WERI-Rb-1 (cell line): ENCODE data around the gene PLXNA1.

Experiments used
- DNase-seq: peaks from one replicate; pipeline ENCODE4 v3.0.0-alpha.2; 2020
- H3K27ac ChIP-seq: fragments of 250-450 bp; sonication (Bioruptor Pico); 2 replicates; pipeline ENCODE4 v1.5.1; 2020; ENCODE audit warnings: mild to moderate bottlenecking, moderate library complexity
- H3K27me3 ChIP-seq: fragments of 250-450 bp; sonication (Bioruptor Pico); 2 replicates; pipeline ENCODE4 v1.5.1; 2021; ENCODE audit warnings: mild to moderate bottlenecking, low read depth, moderate library complexity; ENCODE audit not compliant: insufficient read depth, severe bottlenecking
- H3K36me3 ChIP-seq: fragments of 250-450 bp; sonication (Bioruptor Pico); 2 replicates; pipeline ENCODE4 v1.5.1; 2020; ENCODE audit warnings: mild to moderate bottlenecking, moderate library complexity
- H3K4me3 ChIP-seq: 2 replicates; pipeline ENCODE4 v1.5.1; 2011; ENCODE audit warnings: low read depth, mild to moderate bottlenecking, control low read depth, low read length
- H3K9me3 ChIP-seq: fragments of 250-450 bp; sonication (Bioruptor Pico); 2 replicates; pipeline ENCODE4 v1.5.1; 2021; ENCODE audit warnings: mild to moderate bottlenecking, moderate library complexity; ENCODE audit not compliant: severe bottlenecking
- TF ChIP-seq, protein P1 (sequence below): IDR thresholded peaks from 2 replicates; pipeline ENCODE4 v1.5.1; 2011; ENCODE audit warnings: low read depth, mild to moderate bottlenecking, control low read depth, inconsistent platforms, low read length

The PLXNA1 gene

DNA sequence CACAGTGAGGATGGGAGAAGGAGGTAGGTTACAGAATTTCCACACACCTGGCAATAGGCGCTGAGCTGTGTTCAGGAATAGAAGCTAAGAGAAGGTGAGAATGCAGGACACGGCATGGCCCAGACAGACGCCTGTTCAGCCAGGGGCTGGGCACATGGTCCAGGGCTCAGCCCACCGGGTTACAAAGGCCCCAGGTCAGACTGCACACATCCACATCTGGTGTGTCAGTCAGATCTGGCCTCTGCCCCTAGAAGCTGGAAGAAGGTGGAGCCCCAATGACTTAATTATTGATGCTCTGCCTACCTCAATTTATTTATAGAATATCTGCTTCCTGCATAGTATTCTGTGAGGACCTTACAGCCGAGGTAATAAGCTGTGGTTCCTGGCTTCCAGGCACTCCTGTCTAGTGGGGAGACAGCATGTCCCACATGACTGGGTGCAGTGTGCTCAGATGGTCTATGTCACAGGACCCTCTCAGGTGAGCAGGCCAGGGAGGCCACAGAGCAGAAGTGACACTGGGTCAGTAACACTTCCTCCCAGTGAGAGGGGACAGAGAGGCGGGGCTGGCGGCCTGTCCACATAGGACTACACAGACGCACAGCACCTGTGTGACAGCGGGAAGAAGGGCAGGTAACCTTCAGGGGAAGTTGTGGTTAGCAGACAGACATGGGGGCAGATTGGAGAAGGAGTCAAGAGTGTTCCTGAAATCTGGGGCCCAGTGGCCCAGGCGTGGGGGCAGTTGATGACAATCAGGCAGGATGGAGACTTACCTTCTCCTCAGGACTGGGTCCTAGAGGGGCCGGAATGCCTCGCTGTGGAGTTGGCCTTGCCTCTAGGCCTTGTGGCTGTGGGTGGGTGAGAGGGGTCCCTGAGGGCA is 38.6 kb upstream of the PLXNA1 start:
- Histone ChIP-seq H3K36me3 (no peaks in the 10 kb centered on the region; the same call in 1 of the 2 replicates), H3K27me3 (no peaks in the 10 kb centered on the region), H3K9me3 (no peaks in the 10 kb centered on the region), H3K27ac (no peak overlapping the region), H3K4me3 (no peak overlapping the region)
- TF ChIP-seq, protein P1, sequence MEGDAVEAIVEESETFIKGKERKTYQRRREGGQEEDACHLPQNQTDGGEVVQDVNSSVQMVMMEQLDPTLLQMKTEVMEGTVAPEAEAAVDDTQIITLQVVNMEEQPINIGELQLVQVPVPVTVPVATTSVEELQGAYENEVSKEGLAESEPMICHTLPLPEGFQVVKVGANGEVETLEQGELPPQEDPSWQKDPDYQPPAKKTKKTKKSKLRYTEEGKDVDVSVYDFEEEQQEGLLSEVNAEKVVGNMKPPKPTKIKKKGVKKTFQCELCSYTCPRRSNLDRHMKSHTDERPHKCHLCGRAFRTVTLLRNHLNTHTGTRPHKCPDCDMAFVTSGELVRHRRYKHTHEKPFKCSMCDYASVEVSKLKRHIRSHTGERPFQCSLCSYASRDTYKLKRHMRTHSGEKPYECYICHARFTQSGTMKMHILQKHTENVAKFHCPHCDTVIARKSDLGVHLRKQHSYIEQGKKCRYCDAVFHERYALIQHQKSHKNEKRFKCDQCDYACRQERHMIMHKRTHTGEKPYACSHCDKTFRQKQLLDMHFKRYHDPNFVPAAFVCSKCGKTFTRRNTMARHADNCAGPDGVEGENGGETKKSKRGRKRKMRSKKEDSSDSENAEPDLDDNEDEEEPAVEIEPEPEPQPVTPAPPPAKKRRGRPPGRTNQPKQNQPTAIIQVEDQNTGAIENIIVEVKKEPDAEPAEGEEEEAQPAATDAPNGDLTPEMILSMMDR = no peak
- no peak for DNase-seq

DNA sequence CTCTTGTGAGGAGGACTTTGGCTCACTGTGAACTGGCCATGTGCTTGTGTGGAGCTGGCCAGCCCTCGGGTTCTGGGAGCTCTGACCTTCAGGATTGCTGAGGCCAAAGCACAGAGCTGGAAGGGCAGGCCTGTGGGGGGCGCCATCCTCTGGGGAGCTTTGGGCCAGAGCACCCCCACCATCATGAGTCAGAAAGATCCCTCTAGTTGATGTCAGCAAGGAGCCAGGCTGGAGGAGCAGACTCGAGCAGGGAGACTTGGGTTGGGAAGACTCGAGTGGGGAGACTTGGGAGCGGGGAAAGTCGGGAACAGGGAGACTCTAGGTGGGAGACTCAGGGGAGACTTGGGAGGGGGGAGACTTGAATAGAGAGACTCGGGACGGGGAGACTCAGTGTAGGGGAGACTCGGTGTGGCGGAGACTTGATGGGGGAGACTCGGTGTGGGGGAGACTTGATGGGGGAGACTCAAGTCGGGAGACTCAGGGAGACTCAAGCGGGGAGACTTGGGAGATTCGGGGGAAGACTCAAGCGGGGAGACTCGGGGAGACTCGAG is 37.7 kb upstream of the PLXNA1 start:
- Histone ChIP-seq H3K9me3 (no peaks in the 10 kb centered on the region), H3K4me3 (no peak overlapping the region), H3K27me3 (no peaks in the 10 kb centered on the region), H3K27ac (no peak overlapping the region), H3K36me3 (no peaks in the 10 kb centered on the region; the same call in 1 of the 2 replicates)
- TF ChIP-seq, protein P1 = peak; percentile 23; the same call in 1 of the 2 replicates
- DNase-seq = no peak

GRCh38 chr3:126945891-126946290 is 37.0 kb upstream of the PLXNA1 start:
- Histone ChIP-seq H3K36me3 (no peaks in the 10 kb centered on the region; the same call in 1 of the 2 replicates), H3K27ac (no peak overlapping the region), H3K27me3 (no peaks in the 10 kb centered on the region), H3K4me3 (no peak overlapping the region), H3K9me3 (no peaks in the 10 kb centered on the region)
- TF ChIP-seq, protein P1 = no peak
- no peak for DNase-seq

DNA sequence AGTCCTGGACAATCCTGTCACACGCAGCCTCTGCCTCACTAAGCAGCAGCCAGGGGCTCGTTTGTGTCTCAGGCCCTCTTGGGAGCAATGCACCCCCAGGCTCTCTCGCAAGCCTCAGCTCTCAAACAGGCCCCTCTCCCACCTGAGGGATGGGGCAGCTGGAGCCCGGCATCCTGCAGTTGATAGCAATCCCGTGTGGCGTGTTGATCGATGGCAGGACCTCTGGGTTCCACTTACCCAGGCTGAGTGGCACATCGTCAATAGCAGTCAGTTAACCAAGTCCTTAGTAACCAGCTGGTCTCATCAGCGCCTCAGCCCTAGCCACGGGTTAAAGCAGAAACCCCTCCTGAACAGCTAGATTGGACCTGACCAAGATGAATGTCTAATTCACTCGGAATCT is 36.5 kb upstream of the PLXNA1 start:
- no peaks in the 10 kb centered on the region for H3K27me3 ChIP-seq
- no peak for DNase-seq
- H3K9me3 ChIP-seq = no peaks in the 10 kb centered on the region
- no peak overlapping the region for H3K27ac ChIP-seq
- no peaks in the 10 kb centered on the region; the same call in 1 of the 2 replicates for H3K36me3 ChIP-seq
- TF ChIP-seq, protein P1 = no peak
- no peak overlapping the region for H3K4me3 ChIP-seq

- TF ChIP-seq, protein P1 = no peak
- Histone ChIP-seq H3K4me3 (no peak overlapping the region), H3K27me3 (no peaks in the 10 kb centered on the region), H3K36me3 (no peaks in the 10 kb centered on the region; the same call in 1 of the 2 replicates), H3K27ac (no peak overlapping the region), H3K9me3 (no peaks in the 10 kb centered on the region)
- DNase-seq = no peak
Measured at GRCh38 chr3:126947429-126947828, 35.5 kb upstream of the PLXNA1 start.
